ENCODE results near the gene DES.

DES gene

DNA sequence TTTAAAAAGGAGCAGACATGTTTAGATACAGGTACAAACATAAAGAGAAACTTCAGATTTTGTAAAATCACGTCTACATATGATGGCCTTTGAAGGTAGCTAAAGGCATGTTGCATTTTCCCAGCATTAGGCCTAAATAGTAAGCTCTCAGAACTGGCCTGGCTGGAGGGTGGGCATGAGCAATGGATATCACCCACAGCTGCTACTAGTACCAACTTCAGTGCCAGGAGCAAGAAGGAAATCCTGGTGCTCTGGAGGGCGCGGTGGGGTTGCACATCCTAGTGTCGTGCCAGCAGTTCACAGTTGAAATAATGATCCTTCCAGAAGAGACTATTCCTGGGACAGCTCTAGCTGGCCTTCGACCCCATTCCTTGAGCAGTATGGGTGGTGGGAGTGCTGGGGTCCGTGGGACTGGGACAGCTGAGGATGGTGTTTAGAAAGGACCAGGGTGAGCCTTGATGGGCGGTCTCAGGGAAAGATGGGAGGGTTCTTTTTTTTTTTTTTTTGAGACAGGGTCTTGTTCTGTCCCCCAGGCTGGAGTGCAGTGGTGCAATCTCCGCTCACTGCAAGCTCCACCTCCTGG is 4.9 kb downstream of the DES start:
- no peak for DNase-seq

DNA sequence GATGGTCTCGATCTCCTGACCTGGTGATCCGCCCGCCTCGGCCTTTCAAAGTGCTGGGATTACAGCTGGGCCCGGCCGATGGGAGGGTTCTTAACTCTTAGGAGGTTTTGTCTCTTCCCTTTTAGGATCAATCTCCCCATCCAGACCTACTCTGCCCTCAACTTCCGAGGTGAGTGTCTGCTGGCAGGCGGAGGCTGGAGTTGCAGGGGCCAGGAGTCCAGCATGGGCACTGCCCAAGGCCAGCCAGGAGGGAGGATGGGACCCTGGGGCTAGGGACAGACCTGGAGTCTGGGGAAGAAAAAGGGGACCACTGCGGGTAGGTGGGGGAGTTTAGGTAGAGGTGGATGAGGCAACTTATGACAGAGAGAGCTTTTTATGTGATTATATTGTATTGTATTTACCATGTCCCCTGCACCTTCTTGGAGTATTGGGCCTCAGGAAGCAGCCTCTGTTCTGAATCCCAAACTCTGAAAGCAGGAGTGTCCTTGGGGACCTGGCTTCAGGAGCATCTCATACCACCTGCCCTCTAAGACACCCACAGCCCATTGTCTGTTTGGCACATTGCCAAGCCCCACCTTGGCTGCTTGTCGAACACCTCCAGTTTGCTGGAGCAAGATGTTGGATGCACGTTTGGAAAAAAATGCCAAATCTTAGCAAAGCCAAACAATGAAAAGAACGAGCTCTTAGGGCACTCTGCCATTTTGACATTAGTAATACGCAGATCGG is 5.6 kb downstream of the DES start:
- DNase-seq: no peak

DNA sequence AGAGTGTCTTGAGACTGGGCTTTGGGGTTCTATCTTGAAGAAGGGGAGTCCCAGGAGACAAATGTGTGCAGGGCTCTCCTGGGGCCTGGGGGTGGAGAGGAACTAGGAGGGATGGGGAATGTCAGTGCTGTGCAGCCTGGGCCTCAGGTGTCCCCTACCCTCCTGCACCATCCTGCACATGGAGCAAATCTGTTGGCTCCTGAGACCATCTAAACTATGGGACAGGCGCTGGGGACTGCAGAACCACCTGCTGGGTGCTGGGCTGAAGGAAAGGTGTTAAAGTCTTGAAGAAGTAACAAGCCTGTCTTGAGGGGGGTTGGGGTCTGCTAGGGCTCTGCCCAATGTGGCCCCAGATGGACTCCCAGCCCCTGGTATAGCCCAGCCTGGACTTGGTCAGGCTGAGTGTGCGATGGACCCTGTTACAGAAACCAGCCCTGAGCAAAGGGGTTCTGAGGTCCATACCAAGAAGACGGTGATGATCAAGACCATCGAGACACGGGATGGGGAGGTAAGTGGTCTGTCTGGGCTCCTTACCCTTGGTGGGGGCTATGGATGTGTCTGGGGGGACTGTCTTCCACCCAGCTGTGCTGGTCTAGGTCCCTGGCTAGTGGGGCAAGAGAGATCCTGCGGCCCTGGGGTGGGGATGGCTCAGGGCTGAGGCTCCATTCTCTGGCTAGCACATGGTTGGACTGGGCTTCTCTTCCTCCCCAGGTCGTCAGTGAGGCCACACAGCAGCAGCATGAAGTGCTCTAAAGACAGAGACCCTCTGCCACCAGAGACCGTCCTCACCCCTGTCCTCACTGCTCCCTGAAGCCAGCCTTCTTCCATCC is 7.3 kb downstream of the DES start:
- DNase-seq: no peak

DNA sequence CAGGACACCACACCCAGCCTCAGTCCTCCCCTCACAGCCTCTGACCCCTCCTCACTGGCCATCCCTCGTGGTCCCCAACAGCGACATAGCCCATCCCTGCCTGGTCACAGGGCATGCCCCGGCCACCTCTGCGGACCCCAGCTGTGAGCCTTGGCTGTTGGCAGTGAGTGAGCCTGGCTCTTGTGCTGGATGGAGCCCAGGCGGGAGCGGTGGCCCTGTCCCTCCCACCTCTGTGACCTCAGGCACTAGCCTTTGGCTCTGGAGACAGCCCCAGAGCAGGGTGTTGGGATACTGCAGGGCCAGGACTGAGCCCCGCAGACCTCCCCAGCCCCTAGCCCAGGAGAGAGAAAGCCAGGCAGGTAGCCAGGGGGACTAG is 7.9 kb downstream of the DES start:
- DNase-seq: no peak

DNA sequence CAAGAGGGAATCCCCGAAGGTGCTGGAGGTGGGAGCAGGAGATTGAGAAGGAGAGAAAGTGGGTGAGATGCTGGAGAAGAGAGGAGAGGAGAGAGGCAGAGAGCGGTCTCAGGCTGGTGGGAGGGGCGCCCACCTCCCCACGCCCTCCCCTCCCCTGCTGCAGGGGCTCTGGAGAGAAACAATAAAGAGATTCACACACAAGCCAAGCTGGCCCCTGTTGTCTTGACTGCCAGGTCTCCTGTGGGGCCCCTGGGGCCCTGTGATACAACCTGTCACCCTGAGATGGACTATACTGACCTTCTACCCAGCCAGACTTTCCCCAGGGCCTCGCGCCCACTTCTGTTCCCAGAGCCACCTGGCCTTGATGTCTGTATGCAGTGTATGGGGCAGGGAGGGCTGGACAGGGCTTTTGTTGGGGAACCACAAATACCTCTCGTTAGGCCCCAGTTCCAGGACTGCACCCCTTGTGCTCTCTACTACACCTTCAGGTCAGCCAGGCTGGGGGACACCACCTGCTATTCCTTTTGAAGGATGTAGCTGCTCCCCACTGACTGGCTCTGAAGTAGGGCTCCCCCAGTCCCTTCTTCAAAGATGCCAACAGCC is 8.5 kb downstream of the DES start:
- no peak for DNase-seq

DNA sequence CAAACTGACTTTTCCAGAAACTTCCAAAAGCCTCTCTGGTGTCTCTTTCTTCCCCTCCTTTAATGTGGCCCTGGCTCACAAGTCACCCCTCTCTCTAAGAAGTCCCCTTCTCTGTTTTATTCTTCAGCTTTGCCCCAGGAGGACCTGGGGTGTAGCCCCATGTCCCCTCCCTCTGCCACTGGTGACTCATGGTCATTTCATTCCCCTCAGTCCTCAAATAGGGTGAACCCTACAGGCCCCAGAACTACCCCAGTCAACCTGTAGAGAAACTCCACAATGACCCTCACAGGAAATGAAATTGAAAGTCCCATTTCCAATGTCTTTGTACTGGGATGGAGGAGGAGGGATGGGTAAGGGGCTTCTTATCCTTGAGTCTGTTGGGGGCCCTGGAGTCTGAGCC is 10.3 kb downstream of the DES start:
- DNase-seq: no peak

DNA sequence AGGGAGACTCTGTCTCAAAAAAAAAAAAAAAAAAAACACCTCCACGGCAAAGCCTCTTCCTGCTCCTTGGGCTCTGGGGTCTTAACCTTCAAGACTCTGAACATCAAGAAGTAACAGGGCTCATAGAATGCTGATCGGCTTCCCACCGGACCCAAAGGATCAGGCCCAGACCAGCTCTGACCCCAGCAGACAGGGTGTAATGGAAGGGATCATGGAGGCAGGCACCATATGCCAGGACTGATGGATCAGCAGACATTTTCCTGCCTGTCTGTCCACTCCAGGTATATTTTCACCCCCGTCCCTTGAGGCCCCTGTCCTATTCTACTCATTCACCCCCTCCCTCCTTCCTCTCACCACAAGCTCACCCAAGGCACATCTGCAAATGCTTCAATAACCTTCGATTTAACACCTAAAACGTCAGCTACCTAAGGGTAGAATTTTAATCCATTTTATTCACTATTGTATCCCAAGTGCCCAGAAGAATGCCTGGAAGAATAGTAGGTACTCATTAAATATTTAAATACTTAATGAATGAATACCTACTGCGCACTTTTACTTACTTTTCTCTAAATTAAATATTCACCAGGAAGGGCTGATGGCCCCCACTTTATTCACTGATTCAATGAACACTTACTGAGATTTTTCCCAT is 11.9 kb downstream of the DES start:
- DNase-seq: no peak

DNA sequence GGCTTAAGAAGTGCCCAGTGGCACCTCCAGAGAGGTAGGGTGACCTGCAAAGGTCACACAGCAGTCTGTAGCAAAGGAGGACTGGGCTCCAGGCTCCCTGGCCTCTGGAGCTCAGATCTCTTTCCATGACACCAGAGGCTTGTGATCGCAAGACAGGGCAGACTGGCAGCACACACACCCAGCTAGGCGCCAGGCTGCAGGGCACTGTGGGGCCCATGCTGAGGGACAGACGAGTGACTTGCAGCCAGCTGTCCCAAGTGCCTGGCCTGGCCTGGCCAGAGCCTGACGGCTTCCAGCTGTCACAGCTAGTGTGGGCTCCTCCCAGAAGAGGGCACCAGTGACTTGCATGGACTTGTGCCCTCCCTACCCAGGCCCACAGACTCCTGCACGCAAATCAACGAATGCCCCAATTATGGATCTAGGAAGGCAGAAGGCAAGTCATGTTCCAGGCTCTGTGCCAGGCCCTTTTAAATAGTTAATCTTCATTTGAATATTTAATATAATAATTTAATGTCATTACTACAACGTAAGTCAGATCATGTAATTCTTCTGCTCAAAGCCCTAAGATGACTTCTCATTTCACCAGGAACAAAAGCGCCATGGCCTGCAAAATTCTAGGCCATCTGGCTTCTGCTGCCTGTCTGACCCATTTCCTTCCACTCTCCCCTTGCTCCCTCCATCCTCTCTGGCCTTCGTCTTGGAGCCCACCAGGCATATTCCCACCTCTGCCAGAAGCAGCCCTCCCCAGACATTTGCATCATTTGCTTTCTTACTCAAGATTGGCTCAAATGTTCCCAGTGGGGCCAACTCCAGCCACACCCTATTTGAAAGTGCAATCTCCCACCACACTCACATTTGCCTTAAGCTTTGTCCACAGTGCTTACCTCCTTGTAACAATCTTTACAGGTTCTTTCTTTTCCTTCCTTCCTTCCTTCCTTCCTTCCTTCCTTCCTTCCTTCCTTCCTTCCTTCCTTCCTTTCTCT is 12.7 kb downstream of the DES start:
- no peak for DNase-seq

DNA sequence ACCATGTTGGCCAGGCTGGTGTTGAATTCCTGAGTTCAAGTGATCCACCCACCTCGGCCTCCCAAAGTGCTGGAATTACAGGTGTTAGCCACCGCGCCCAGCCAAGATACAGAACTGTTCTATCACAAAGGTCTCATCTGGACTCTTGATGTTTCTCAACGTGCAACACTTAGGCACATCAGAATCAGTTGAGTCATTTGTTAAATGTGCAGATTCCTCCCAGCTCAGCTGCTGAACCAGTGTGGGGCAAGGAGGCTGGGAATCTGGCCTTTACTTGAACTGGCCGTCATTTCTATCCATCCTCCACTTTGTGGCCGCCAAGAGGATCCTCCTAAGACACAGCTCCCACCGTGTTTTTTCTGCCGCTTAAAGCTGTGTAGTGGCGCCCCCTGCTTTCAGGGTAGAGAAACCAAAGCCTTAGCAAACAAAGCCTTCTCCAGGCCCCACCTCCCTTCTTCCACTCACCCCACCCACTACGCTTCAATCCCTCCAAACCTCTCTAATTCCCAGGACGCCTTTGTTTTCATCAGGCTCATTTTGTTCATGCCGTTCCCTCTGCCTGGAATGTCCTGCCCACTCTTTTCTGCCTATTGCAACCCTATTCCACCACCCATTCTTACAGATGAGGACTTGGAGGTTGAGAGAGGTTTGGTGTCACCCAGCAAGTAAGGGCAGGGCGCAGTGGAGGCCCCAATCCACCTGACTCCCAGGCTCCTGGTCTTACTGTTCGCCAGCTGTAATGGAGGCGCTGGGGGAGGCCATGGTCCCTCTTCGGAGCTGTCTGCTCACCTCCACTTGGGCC is 15.7 kb downstream of the DES start:
- DNase-seq: no peak

DNA sequence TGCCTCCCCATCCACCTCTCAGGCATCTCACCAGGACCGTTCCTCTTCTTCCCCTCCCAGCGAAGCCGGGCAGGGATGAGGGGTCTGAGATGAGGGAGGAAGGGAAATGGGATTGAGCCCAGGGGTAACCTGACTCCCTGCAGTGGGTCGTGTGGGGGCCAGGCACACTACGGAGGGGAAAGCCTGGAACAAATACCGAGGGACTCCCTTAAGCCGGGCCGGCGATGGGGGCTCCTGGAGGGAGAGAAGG is 16.2 kb downstream of the DES start:
- DNase-seq: no peak

DNA sequence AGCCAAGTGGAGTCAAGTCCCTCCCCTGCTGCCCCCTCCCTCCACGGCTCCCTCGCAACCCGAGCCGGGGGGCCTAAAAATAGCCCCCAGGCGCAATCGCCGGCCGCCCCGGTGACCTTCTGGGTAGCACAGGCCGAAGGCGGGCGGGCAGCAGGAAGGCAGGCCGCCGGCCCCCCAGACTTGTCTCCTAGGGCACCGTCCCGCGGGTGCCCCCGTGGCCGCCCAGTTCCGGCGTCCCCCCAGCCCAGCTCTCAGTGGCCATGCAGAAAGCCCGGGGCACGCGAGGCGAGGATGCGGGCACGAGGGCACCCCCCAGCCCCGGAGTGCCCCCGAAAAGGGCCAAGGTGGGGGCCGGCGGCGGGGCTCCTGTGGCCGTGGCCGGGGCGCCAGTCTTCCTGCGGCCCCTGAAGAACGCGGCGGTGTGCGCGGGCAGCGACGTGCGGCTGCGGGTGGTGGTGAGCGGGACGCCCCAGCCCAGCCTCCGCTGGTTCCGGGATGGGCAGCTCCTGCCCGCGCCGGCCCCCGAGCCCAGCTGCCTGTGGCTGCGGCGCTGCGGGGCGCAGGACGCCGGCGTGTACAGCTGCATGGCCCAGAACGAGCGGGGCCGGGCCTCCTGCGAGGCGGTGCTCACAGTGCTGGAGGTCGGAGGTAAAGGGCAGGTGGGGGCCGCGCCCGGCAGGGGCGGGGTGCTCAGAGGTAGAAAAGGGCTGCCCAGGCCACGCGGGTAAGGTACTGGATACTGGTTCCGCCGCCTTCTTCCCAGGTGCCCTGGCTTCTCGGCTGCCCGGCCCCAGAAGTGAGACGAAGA is 16.7 kb downstream of the DES start, which contains the start of gene SPEG:
Gene SPEG, plus strand, starts transcription at position 126 of the 808 bp plus-strand sequence. Its CDS starts 135 bp downstream, at position 261.
- DNase-seq: no peak

DNA sequence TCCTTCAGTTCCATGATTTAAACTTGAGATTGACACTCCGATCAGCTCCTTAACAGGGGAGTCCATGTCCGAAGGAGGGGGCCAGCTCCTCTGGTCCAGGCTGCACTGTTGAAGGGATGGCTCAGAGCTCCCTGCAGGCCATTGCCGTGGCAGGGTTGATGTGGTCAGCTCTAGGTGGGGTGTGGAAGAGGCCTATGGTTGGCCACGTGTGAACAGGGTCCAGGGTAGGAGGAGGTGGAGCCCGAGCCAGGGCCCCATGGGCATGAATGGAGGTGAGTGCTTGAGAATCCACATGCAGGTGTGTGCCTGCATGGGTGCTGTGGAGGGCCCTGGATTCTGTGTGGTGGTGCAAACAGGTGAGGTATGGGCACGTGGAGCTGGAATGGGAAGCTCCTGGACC is 17.5 kb downstream of the DES start:
- DNase-seq: no peak

DNA sequence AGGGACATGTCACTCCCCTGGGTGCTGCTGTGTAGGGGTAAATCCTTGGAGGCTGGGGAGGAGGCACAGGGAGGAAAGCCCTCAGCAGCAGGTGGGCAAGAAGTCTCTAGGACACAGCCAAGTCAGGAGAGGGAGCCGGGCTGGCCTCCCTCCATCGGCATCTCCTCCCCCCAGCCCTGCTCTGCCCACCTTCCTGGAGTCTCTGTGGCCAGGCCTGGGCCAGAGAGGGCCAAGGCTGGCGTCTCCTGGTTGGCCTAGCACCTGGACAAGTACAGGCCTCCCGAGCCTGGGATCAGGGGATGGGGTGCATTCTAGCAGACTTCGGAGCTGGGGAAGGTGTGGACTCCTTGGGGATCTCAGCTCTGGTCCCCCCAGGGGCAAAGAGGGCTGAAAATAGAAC is 18.3 kb downstream of the DES start:
- DNase-seq: no peak

DNA sequence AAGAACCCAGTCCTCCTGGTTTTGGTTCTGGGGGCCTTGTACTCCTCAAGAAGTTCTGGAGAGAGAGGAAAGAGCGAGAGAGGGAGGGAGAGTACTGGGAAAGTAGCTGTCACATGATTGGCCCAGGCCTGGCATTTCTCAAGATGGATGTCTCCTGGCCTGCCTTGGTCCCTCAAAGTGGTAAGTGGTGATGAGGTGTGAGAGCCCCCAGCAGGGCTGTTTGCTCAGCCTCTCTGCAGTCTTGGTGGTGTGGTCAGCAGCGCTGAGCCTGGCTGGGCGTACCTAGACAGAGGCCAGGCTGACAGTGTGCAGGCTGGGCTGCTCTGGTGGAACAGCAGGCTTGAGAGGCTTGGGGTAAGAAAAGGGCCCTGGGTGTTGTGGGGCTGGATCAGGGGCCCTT is 19.0 kb downstream of the DES start:
- DNase-seq: no peak

DNA sequence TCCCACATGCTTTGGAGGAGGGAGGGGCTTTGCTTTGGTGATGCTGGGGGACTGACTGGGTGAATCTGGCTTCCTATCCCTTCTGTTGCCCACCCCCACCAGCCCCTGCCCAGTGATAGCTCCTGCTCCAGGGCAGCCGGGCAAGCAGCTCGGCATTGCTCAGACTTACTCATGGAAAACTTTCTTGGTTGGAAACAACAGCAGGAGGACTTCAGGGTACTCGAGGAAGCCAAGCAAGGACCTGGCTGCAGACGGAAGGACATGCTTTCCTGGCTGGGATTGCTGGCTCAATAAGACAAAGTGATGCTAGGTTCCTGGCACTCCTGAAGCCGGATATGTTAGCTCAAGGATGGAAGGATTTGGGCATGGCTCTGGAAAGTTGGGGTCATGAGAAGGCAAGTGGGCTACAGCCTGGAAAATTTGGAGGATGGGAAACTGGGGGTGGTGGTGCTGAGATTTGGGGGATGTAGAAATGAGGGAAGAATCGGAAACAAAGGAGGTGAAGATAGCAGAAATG is 19.6 kb downstream of the DES start:
- no peak for DNase-seq

DNA sequence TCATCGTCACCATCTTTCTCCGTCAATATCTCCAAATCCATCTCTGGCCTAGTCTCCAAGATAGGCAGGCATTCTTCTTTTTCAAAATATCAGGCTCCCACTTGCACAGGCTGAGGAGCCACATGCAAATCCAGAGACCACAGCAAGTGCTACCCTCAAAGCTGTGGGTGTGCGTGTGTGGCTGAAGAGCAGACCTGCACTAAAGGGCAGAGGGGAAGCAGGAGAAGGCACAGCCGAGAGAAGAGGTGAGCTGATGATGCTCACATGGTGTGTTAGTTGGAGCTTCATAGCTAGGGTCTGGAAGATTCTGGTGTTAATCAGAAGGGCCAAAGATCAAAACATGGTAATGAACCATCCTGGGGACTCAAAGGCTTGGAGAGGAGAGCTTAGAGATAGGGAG is 20.3 kb downstream of the DES start:
- DNase-seq: no peak

DNA sequence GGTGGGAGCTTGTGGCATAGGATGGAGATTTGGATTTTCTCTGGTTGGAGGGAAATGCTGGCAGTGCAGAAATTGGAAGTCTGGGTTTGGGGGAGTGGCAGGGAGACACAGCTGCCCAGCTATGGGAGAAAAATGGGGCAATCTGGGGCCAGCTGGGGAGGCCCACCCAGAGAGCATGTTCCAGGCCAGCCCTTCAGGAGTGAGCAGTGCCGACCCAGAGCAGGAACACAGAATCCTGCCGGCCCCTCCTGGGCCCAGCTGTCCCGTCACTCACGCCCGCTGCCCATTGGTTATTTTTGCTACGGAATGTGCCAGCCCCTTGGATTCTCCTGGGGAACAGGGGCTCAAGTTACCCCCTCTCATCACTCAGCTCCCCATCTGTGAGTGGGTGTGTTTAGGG is 21.3 kb downstream of the DES start:
- no peak for DNase-seq

DNA sequence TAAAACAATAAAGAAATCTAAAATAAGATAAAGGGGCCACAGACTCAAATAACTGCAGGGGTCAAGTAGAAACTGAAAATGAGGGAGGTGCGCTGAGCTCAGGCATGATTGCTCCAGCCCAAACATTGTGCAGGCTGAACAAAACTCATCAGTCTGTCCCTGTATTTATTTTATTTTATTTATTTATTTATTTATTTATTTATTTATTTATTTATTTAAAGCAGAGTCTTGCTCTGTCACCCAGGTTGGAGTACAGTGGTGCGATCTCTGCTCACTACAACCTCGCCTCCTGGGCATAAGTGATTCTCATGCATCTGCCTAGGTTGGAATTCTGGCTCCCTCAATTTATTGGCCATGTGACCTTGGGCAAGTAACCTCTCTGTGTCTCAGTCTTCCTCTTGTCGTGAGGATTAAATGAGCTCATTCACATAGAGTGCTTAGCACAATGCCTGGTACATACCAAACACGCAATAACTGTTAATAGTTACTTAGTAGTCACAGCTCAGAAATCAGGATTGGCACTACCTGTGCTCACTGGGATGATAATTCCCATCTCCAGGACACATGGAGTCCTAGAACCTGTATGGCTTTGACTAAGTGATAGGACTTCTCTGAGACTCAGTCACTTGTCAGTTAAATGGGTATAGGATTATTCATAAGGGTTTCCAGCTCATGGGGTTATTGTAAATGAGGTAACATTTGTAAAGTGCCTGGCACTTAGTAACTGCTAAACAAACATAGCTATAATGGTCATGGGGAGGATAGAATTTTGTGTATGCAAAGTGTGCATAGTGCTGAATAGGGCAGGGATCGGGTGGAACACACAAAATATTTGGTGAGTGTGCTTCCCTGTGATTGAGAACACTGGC is 22.4 kb downstream of the DES start:
- DNase-seq: no peak
